HuH-7 (cell line): ENCODE results near the gene UGT1A1.

ENCODE experiments used
- DNase-seq: peaks from one replicate; pipeline ENCODE4 v3.0.0; 2011; ENCODE audit warnings: low spot score

The UGT1A1 gene

DNA sequence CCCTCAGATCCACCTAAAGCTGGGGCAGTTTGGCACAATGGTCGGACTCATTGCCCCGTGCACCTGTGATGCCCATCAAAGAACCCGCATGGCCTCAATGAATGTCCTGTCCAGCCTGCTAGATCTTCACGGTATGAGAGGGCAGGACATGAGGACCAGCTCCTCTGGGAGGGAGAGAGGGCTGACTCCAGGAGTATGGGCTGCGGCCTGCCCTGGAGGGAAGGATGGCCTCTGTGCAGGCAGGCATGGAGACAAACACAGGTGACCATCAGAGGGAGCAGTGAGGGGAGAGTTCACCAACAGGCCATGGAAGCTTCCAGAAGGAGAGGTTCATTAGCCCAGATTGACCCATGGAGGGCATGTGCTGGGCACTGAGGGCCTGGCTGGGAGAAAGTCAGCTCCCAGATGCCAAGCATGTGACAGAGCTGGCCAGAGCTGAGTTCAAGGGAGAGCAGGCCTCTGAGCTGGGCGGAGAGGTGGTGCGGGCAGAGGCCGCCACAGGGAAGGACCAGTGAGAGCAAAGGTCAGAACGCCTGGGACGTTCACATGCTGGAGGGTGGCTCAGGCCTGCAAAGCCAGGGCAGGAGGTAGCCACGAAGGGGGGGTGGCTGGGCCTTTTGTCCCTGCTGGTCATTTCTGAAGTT, 58.0 kb downstream of the UGT1A1 start:
- no peak for DNase-seq

DNA sequence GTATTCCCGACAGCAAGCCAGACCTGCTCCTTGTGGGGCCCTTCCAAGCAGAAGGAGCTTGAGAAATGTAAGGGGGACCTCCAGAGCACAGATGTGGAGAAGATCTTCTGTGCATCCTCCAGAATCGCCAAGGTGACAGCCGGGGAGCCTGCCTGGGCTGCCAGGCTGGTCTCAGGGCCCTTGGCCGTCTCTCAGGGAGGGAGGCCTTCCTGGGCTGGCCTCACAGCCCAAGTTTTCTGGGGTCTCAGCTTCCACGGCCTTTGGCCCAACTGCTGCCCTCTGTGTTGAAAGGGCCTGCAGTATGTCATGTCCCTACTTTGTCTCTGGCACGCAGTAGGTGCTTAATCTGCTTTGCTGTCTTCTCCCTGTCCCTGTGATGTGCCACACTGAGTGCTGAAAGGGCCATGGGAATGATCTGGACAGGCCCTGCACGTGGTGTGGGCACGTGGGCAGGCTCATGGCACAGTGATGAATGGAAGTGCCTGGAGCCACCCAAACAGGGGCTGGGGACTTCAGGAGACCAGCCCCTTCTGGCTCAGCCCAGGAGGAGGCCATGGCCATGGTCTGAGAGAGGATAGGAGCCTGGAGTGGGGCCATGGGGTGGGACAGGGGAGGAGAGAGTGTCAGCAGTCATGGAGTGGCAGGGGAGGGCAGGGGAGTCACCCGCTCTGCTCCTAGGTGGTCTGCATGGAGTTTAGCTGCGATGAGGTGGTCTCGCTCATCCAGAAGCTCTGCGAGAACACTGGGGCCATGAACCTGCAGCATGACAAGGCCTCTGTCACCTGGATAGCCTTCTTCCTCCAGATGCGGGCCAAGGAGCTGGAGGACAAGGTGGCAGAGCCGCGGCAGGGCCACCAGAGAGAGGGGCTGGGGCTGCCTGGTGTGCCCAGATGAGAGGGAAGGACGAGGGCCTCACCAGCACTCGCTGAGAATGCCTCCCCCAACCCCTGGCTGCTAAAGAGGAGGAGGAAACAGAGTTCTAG, 58.9 kb downstream of the UGT1A1 start:
- no peak for DNase-seq

DNA sequence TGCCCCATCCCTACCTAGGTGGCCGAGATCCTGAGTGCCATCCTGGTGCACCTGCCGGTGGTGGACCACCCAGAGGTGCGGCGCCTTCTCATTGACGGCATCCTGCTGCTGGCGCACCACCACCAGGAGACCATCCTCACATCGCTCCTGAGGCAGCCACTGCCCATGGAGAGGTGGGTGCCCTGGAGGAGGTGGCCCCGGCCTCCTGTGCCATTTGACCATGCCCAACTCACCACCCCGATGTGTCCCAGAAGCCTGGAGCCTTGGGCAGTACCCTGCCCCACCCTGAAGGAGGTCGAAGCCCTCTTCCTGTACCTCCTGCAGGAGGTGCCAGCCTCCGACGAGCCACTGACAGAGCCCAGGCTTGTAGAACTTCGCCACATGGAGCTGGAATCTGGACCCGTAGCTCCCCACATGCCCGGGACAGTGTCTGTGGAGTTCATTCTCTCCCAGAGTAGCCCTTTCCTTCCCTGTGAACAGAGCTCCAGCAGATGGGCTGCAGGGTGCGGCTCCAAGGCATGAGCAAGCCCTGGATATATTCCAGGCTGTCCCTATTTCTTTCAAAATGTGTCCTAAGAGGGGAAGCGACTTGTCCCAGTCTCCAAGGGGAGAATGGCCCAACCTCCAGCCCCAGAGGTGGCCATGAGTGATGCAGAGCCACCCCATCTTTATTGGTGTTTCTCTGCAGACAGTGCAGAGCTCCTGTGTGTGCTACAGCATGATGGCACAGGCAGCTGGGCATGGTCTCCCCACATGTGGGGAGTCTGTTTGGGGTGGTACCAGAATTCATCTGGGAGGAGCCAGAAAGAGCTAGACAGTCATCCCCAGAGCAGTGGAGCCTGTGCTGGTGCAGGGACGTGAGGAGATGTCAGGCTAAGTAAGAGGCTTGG, 60.1 kb downstream of the UGT1A1 start:
- DNase-seq: no peak

DNA sequence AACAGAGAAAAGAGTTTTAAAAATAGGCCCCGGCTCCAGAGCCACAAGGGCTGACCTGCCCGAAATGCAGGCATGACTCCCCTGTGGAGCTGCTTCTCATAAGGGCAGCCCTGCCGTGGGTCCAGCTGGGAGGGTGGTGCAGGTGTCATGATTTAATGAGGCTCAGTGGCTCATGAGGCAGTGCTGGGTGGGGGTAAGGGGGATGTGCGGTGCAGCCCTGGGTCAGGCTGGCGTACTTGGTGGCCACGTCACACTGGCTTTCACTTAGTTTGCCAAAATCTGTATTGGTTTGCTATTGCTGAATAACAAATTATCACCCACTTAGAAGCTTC, 60.7 kb downstream of the UGT1A1 start:
- no peak for DNase-seq

DNA sequence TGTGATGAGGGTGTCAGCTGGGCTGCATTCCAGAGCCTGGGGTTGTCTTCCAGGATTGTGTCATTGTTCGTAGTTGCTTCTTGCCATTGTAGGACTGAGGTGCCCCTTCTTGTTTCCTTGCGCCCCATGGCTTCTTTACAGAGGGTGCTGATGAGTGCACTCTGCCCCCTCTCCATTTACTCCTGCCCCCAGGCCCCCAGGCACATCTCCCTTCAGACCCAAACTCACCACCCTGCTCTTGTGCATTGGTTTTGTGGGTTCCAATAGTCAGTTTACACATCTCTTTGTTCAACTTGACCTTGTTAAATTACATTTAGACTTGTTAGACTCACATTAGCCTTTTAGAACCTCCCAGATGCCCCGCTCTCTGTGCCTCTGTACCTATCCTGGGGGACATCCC, 61.1 kb downstream of the UGT1A1 start:
- no peak for DNase-seq

- DNase-seq: no peak
These were observed 61.6 kb downstream of the UGT1A1 start for GRCh38 chr2:233821709-233822100.

DNA sequence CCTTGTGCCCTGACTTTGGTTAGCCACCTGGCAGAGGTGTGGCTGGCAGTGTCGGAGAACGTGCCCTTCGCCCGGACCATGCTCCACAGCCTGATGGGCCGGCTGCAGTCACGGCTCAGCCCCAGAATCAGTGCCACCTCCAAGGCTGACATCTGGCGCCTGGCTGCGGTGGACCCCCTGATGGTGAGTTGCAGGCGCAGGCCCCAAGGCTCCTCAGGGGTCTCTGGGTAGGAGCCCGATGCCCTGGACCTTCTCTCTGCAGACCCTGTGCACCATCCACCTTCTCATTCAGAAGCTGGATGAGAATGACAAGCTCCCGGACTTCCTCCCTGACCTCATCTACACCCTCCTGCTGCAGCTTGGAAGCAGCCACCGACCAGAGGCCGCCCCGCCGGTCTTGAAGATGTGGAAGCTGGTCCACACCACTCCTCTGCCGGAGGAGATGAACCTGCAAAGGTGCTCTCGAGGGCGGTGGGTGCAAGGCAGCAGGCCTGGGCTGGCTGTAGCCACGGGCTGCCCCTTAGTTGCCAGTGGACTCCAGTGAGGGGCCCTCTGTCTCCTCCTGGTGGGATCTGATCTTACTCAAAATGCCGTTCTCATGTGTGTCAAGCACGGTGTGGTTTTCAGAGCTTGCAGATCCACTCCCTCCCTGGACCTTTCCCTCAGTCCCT, 62.2 kb downstream of the UGT1A1 start:
- DNase-seq: no peak
